CD4-positive, alpha-beta T cell (primary cell): ENCODE results near the gene MIAT. TPM values are rescaled to one million over a fixed set of nuclear protein-coding genes. Genes with fewer than 3 reads are reported as not detected.
"Not testable (repeated sequence)": the region's sequence is repeated elsewhere in the genome, so short reads cannot be mapped to it uniquely, and the experiment has no call there.

ENCODE experiments used
- ATAC-seq: fragments of 200-7000 bp; cut with Tn5 transposase; one replicate; pipeline ENCODE4 v1.10.0; 2022; ENCODE audit warnings: mild to moderate bottlenecking; ENCODE audit not compliant: poor library complexity
- CTCF ChIA-PET: fragments of 350-600 bp; sonication (Branson Sonifier 250); formaldehyde crosslinking; loops from one replicate; lab custom pipeline; 2021; ENCODE audit warnings: antibody characterized with exemption, inconsistent platforms; lab: Charles Lee
- POLR2A ChIA-PET: fragments of 350-600 bp; sonication (Branson Sonifier 250); formaldehyde crosslinking; loops from one replicate; lab custom pipeline; 2021; ENCODE audit warnings: antibody characterized with exemption, inconsistent platforms; lab: Charles Lee
- DNase-seq, 14 experiments: peaks; one replicate each; pipeline ENCODE4 v3.0.0-alpha.2; 2013 to 2020; ENCODE audit warnings: mixed read lengths in 2 of 14
- H3K27ac ChIP-seq, 2 donors: one replicate each; pipeline versions ENCODE4 v1.5.1 to v1.7.0; 2013; ENCODE audit warnings: low read length in 2 of 2, low read depth in 1 of 2, mild to moderate bottlenecking in 1 of 2
- H3K27me3 ChIP-seq, 2 experiments: 1 replicate in 1 of 2; 2 replicates in 1 of 2; pipeline versions ENCODE4 v1.6.1 to v1.7.0; 2013; ENCODE audit warnings: low read length in 2 of 2, control low read depth in 1 of 2, mild to moderate bottlenecking in 1 of 2, moderate library complexity in 1 of 2; ENCODE audit not compliant: insufficient read depth in 2 of 2, control insufficient read depth in 1 of 2
- H3K36me3 ChIP-seq: one replicate; pipeline ENCODE4 v1.6.1; 2013; ENCODE audit warnings: low read length, control low read depth; ENCODE audit not compliant: insufficient read depth
- H3K4me1 ChIP-seq: one replicate; pipeline ENCODE4 v1.6.1; 2013; ENCODE audit warnings: low read length, control low read depth; ENCODE audit not compliant: insufficient read depth
- H3K4me3 ChIP-seq: one replicate; pipeline ENCODE4 v1.5.1; 2013; ENCODE audit warnings: mild to moderate bottlenecking, low read length, moderate library complexity
- H3K9me3 ChIP-seq, 2 experiments: 1 replicate in 1 of 2; 2 replicates in 1 of 2; pipeline versions ENCODE4 v1.6.1 to v1.7.0; 2013; ENCODE audit warnings: low read length in 2 of 2, mild to moderate bottlenecking in 2 of 2, control low read depth in 1 of 2, moderate library complexity in 1 of 2; ENCODE audit not compliant: control insufficient read depth in 1 of 2, insufficient read depth in 1 of 2
- H3K27ac Mint-ChIP-seq: one replicate; pipeline ENCODE4 v1.8.0; 2020; ENCODE audit warnings: mixed read lengths
- H3K27me3 Mint-ChIP-seq: one replicate; pipeline ENCODE4 v1.8.0; 2021; ENCODE audit warnings: mixed read lengths
- H3K36me3 Mint-ChIP-seq: one replicate; pipeline ENCODE4 v1.8.0; 2021; ENCODE audit warnings: low read depth, mixed read lengths
- H3K4me1 Mint-ChIP-seq: one replicate; pipeline ENCODE4 v1.8.0; 2021; ENCODE audit warnings: low read depth, mixed read lengths
- H3K4me3 Mint-ChIP-seq: one replicate; pipeline ENCODE4 v1.8.0; 2020; ENCODE audit warnings: mild to moderate bottlenecking, mixed read lengths
- H3K9me3 Mint-ChIP-seq: one replicate; pipeline ENCODE4 v1.8.0; 2020; ENCODE audit warnings: mixed read lengths
- intact Hi-C, 2 experiments: fragments of 100-400 bp; cut with DNase I in 1 of 2; cut with micrococcal nuclease in 1 of 2; formaldehyde crosslinking; loops; one replicate each; pipeline versions ENCODE4 v1.15.1 to v1.9.0; 2023 to 2025; cut with DNase I, micrococcal nuclease
- total RNA-seq, 174 experiments: library from RNA in 2 of 174; stranded (reverse) in 2 of 174; gene quantifications; one replicate each; pipeline ENCODE4 v1.2.3 and lab custom pipeline; 2021 to 2026
- TF ChIP-seq, protein P1 (sequence below): fragments of 200-600 bp; IDR thresholded peaks from one replicate; pipeline ENCODE4 v1.8.0; 2022; ENCODE audit warnings: antibody characterized with exemption, mild to moderate bottlenecking

MIAT gene
- total RNA-seq, 2 experiments from 2014 or later: 26.8 to 27.2 TPM

DNA sequence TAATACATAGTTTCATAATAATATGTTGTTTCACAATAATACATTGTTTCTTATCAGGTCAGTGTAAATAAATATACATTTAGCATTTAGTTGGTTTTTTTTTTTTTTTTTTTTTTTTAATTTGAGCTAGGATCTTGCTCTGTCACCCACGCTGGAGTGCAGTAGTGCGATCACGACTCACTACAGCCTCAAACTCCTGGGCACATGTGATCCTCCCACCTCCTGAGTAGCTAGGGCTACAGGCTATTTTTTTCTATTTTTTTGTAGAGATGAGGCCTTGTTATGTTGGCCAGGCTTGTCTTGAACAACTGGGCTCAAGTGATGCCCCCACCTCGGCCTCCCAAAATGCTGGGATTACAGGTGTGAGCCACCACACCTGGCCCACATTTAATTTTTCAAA, 43.5 kb downstream of the MIAT start:
- Mint-ChIP-seq H3K9me3 (peaks cover 4% of the 10 kb centered on the region), H3K27me3 (no peaks in the 10 kb centered on the region), H3K4me1 (peaks cover 41% of the 10 kb centered on the region), H3K27ac (no peak overlapping the region), H3K36me3 (peaks cover 84% of the 10 kb centered on the region), H3K4me3 (no peak overlapping the region)
- Histone ChIP-seq H3K9me3 (no peaks in the 10 kb centered on the region), H3K4me3 (no peak overlapping the region), H3K36me3 (peaks cover 46% of the 10 kb centered on the region), H3K4me1 (no peaks in the 10 kb centered on the region), H3K27ac (no peak overlapping the region), H3K27me3 (no peaks in the 10 kb centered on the region)
- no peak for ATAC-seq
- TF ChIP-seq, protein P1, sequence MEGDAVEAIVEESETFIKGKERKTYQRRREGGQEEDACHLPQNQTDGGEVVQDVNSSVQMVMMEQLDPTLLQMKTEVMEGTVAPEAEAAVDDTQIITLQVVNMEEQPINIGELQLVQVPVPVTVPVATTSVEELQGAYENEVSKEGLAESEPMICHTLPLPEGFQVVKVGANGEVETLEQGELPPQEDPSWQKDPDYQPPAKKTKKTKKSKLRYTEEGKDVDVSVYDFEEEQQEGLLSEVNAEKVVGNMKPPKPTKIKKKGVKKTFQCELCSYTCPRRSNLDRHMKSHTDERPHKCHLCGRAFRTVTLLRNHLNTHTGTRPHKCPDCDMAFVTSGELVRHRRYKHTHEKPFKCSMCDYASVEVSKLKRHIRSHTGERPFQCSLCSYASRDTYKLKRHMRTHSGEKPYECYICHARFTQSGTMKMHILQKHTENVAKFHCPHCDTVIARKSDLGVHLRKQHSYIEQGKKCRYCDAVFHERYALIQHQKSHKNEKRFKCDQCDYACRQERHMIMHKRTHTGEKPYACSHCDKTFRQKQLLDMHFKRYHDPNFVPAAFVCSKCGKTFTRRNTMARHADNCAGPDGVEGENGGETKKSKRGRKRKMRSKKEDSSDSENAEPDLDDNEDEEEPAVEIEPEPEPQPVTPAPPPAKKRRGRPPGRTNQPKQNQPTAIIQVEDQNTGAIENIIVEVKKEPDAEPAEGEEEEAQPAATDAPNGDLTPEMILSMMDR: no peak
- ChIA-PET POLR2A (no interaction called here), CTCF (interaction anchor here (1.3 to 1.4 kb wide), 2 partner anchors 12 to 22 kb away, joined by 3 read pairs; no protein-coding TSS in a partner anchor)
- DNase-seq: no peak
- intact Hi-C loops: no loop called here

DNA sequence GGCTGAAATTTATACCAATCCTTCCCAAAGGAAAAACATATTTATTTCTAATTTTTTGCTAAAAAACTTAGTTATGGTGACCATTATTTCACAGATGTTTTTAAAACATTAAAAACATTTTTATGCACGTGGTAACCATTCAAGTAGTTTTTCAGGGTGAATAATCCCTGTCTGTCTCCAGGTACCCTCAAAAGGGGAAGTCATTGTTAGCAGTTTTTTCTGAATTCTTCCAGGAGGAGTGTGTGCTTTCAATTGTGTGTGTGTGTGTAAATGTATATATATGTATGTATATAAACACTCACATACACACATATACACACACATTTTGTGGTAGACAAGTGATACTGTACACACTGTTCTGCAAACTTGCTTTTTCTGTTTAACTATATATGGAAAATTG, 43.9 kb downstream of the MIAT start:
- Mint-ChIP-seq H3K27ac (no peak overlapping the region), H3K27me3 (no peaks in the 10 kb centered on the region), H3K36me3 (peaks cover 83% of the 10 kb centered on the region), H3K9me3 (peaks cover 4% of the 10 kb centered on the region), H3K4me3 (no peak overlapping the region), H3K4me1 (peaks cover 42% of the 10 kb centered on the region)
- DNase-seq (no peak), ATAC-seq (no peak)
- Histone ChIP-seq H3K4me3 (no peak overlapping the region), H3K36me3 (peaks cover 45% of the 10 kb centered on the region), H3K9me3 (peaks cover 0 to 2% of the 10 kb centered on the region in 2 experiments), H3K4me1 (no peaks in the 10 kb centered on the region), H3K27me3 (no peaks in the 10 kb centered on the region), H3K27ac (no peak overlapping the region)
- TF ChIP-seq, protein P1: no peak
- intact Hi-C loops: no loop called here
- POLR2A ChIA-PET: no interaction called here
- CTCF ChIA-PET: interaction anchor here (1.3 kb wide), 1 partner anchor 11 kb away, joined by 3 read pairs; no protein-coding TSS in a partner anchor

DNA sequence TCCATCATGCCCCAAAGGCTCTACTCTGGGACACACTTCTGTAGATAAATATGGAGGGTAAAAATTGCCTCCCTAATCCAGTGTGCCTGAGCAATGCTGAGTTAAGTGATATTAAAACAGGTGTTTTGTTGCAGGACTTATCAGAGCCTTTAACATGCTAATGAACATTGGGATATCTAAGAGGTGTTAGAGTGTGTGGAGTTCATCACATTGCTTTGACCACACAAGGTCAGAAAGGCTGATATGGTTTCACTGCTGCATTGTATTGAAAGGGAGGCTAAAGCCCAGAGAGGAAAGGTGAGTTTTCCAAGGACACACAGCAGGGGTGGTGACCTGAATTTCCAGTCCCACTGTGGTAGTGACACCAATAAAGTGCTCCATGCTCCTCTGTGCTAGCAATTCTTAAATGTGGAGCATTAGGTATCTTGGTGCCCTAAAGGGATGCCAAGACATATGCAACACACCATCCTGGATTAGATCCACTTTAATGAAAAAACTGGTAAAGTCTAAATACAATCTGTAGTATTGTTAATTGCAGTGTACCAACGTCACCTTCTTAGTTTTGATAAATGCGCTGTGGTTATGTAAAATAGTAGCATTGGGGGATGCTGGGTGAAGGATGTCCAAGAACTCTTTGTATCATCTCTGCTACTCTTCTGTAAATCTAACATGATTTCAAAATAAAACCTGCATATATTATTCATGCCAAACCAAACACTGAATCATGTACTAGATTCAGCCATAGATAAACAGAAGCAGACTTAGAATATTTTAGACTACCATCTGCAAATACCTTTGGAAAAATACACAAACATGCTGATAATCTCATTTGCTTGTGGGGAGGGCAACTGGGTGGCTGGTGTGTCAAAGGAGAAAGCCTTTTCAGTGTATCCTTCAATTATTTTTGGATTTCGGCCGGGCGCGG, 45.8 kb downstream of the MIAT start:
- POLR2A ChIA-PET: no interaction called here
- intact Hi-C loops: no loop called here
- H3K4me1 ChIP-seq: no peaks in the 10 kb centered on the region
- Mint-ChIP-seq H3K27me3 (no peaks in the 10 kb centered on the region), H3K9me3 (peaks cover 4% of the 10 kb centered on the region), H3K27ac (no peak overlapping the region), H3K4me3 (no peak overlapping the region), H3K4me1 (peaks cover 36% of the 10 kb centered on the region), H3K36me3 (peaks cover 80% of the 10 kb centered on the region)
- ATAC-seq (no peak), DNase-seq (no peak)
- H3K9me3 ChIP-seq: peaks cover 6 to 9% of the 10 kb centered on the region in 2 experiments
- TF ChIP-seq, protein P1: no peak
- H3K36me3 ChIP-seq: peaks cover 38% of the 10 kb centered on the region
- H3K27me3 ChIP-seq: no peaks in the 10 kb centered on the region
- H3K27ac ChIP-seq: no peak overlapping the region
- CTCF ChIA-PET: no interaction called here
- no peak overlapping the region for H3K4me3 ChIP-seq

DNA sequence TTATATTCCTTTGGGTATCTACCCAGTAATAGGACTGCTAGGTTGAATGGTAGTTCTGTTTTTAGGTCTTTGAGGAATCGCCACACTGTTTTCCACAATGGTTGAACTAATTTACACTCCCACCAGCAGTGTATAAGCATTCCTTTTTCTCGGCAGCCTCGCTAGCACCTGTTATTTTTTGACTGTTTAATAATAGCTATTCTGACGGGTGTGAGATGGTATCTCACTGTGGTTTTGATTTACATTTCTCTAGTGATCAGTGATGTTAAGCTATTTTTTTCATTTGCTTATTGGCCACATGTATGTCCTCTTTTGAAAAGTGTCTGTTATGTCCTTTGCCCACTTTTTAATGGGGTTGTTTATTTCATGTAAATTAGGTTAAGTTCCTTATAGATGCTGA, 48.0 kb downstream of the MIAT start:
- DNase-seq, intact Hi-C loops, H3K4me3 Mint-ChIP-seq, CTCF ChIA-PET, H3K4me1 ChIP-seq, POLR2A ChIA-PET, H3K27me3 Mint-ChIP-seq, H3K9me3 Mint-ChIP-seq, ATAC-seq, H3K9me3 ChIP-seq, H3K27ac ChIP-seq, H3K4me3 ChIP-seq, H3K27me3 ChIP-seq: not testable (repeated sequence)
- Mint-ChIP-seq H3K27ac (peak overlapping the region; percentile 6), H3K4me1 (peaks cover 37% of the 10 kb centered on the region), H3K36me3 (peaks cover 75% of the 10 kb centered on the region)
- peaks cover 37% of the 10 kb centered on the region for H3K36me3 ChIP-seq
